HG03108 (cell line): Measurements from ENCODE around the gene RAI1.

Experiments used
- ATAC-seq: cut with Tn5 transposase; IDR thresholded peaks from one replicate; pipeline ENCODE4 v1.9.1; 2021; ENCODE audit warnings: moderate library complexity; ENCODE audit not compliant: unreplicated experiment

RAI1 gene

DNA sequence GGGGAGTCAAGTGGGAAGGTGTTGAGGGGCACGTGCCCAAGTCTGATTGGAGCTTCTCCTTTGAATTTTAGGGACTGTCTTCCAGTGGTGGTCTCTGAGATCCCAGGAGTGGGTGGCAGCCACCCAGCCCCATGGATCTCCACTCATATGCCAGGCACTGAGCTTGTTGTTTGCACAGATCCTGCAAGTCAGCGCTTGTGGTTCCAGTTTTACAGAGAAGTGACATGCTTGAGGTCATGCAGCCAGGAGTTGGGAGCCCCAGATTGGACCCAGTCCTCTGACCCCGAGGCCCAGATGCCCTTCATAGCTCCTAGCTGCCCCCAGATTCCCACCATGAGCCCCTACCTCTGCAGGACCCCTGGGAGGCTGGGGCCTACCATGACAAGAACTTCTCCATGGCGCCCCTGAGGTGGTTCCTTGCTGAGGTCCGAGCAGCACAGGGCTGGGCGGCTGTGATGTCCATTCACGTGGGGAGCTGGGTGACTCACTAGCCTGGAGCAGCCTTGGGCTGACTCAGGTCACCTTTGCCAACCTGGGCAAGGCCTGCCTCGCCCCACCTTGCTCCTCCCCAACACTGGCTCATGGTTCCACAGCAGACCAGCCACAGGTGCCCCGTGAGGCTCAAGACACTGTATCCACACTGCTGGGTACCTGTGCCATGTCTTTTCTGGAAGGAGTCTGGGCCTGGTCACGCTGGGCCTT, 47.4 kb downstream of the RAI1 start:
- no peak for ATAC-seq

DNA sequence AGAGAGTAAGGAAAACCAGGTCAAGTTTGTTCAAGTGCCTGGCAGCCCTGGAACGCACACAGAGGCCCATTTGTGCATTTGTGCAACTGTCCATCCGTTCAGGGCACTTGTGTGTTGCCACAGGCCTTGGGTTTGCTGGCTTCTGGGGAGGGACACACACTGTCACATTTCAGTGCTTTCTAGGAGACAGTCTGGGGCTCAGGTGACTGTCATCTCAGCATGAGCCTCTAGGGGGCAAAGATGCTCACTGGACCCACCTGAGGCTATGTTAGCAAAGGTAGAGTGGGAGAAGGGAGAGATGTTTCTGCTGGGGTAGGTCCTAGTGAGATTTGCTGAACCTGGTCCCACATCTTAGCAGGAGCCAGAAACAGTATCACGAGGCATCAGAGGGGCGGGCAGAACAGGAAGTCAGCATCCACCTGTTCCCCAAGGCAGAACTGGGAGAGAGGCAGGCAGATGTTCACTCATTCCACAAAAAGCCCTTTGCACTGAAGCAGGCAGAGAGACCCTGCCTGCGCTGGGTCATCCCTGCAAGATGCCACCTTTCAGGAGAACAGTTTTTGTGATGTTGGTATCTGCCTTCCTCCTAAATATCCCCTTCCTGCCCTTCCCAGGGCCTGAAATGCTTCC, 48.5 kb downstream of the RAI1 start:
- no peak for ATAC-seq

DNA sequence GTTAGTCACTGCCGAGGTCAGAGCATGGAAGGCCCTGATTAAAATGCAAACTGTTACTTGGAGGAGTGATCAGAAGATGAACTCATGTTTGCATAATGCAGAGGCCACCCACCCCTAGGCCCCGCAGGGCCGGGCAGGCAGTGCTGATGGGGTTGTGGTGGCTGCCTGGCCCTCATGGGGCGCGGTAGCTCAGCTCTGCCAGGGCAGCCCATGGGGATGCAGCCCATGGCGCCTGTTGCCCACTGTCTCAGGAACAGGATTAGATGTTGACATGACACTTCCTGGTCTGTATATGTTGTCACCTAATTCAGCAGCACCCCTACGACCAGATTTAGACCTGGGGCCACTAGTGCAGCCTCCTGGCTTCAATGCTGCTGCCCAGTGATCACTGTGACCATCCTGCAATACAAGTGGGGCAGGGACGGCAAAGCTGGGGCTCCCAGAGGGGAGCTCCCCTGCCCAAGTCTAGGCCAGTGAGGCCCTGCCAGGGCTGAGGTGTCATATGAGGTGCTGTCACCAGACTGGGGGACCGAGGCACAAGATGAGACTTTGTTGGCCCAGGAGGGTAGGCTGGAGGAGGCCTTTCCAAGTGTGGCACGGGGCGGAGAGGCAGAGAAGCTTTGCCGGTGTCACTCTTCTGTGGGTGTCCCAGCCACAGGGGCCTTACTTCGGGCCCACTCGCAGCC, 49.1 kb downstream of the RAI1 start:
- ATAC-seq, result no peak

DNA sequence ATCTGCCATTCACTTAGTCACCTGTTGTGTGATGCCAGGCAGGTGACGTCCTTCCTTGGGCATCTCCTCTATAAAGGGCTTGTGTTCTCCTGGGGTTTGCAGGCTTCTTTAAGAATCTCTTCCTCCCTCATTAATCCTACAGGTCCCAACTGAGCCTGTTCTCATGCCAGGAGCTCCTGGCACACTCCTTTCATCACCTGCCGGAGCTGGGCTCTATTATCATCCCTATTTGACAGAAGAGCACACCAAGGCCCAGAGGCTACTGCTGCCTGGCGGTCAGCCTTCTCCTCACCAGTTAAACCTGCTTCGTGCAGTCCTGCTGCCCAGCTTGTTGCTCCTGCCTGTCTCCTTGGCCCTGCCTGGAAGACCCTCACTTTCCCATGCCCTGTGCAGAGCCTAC, 51.2 kb downstream of the RAI1 start:
- no peak for ATAC-seq

DNA sequence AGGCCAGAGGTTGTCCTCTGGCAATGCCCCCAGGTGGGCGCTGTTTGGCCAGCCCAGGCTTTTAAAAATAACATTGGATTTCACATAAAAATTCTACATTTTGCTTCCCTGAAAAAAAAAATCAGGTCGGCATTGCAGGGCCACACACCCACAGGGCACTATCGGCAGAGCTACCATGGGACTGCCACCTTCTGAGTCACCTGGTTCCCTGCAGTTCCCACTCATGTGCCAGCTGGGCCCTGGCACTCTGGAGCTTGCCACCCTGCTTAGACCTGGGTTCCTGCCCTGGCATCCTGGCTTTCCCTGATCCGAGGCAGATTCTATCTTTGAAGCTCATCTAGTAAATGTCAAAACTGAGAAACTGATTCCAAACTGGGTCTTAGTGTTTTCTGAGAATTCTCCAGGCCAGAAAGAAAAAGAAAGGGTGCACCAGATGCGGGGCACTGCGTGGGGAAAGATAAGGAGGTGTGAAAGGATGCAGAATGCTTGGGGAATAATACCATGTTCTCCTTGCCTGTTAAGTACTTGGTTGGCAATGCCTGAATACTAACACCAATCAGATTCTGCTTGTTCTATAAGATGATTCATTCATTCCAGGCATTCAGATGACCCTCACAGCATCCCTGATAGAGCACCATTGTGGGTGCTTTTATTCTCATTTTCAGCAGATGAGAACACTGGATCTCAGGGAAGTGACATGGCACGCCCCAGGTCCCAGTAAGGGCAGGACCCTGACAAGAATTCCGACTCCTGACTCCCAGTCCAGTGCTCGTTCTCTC, 51.8 kb downstream of the RAI1 start:
- no peak for ATAC-seq

DNA sequence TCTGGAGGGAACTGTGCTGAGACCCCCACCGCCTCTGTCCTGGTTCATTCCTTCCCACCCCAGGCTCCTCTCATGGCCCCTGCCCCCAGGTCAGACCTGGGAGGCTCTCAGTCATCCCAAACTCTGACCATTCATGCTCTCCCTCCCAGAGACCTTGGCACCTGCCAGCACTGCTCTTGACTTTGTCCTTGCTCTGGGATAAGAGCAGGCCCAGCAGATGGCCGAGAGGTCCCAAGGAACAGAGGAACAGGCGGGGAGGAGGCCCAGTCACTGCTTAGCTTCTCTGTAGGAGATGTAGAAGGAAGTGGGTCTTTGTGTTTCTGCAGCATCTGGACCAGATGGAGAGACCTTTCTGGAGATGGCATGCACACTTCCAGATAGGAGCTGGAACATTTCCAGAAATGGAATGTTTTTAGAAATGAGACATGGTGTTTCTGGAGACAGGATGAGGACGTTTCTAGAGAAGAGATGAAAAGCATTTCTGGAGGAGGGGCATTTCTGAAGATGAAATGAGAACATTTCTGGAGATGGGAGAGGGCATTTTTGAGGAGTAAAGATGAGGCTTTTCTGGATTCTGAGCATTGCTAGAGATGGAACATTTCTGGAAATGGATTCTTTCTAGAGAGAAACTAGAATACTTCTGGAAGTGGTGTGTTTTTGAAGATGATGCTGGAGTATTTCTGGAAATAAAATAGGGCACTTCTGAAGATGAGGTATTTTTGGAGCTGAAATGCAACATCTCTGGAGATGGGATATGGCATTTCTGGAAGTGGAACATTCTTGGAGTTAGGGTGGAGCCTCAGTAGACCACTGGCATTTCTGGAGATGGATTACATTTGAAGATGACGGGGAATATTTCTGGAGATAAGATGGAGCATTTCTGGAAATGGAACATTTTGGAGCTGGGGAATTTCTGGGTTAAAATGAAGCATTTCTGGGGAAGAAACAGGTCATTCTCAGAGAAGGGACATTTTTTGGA, 55.2 kb downstream of the RAI1 start:
- ATAC-seq, result no peak

DNA sequence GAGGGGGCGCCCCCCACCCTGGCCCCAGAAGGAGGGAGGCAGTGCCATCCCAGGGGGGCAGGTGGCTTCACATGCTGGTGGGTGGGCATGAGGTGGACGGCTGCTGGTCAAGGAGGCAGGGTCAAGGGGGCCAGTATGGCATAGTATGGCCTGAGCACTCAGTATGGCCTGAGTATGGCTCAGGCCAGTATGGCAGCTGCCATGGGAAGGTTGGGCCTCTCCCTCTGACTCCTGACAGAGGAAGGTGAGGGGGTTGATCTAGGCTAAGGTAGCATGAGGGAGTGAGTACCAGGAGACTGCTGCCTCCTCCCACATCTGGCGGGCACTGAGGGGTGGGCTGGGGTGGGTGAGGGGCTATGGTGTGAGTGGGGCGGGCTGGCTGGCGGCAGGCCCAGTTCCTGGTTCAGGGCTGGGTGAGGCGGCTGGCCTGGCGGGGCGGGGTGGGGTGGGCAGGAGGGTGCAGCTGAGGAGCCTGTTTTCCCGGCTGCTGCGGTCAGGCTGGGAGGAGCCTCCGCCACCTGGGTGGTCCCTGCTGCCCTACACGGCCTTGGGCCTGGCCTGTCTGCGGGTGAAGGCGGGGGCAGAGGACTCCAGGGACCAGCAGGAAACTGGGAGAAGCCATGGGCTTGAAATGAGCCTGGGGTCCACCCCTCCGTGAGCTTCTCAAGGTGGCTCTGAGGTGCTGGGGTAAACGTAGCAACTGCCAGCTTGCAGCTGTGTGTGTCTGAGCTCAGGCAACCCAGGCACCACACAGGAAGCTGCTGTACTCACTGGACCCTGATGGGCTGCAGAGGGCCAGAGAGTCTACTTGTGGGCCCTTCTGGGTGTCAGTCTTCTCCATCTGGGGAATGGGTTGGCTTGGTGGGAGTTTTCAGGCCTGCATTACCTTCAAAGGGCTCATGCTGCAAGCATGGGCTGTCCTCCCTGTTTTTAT, 57.0 kb downstream of the RAI1 start:
- ATAC-seq, result no peak

DNA sequence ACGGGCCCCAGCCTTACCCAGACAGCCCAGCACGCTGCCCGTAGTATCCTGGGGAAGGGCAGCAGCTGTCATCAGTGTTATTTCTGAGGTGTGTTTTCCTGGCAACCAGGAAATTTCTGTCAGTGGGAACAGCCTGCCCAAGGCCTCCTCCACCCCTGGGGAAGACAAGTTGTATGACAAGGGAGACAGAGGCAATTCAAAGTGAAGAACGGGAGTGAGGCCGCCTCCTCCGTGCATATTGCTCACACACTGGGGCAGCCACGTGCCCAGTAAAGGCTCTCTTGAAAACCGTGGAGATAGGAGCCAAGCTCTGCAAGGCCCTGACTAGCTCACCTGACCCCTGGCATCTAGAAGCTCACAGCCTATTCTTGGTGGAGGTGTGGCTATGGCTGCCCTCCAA, 57.6 kb downstream of the RAI1 start:
- no peak for ATAC-seq

DNA sequence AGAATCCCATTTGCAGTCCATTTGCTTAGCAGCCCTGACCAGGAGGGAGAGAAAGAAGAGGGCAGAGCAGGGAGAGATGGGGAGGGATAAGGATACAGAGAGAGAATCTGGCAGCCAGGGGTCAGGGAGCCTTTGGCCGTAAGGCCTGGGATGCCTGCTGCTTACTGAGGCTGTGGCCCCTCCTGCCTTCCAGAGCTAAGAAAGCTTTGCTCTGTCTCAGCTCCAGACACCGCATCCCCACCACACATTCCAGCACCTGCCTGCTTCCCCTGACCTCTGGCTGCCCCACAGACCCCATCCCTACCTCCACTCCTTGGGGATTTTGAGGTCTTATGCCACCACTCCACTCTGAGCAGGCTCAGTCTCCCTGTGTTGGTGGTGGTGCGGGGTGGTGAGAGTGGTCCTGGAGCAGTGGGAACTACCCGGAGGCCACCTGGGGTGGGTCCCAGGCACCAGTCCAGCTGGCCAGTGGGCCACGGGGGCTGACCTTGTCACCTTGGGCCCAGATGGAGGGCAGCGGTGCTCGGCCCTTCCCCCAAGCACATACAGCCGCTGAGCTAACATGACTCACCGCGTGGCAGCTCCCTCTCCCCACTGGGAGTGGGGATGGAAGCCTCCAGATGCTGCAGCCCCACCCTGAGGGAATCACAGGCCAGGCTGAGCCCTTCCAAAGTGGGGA, 58.3 kb downstream of the RAI1 start:
- ATAC-seq, result no peak

DNA sequence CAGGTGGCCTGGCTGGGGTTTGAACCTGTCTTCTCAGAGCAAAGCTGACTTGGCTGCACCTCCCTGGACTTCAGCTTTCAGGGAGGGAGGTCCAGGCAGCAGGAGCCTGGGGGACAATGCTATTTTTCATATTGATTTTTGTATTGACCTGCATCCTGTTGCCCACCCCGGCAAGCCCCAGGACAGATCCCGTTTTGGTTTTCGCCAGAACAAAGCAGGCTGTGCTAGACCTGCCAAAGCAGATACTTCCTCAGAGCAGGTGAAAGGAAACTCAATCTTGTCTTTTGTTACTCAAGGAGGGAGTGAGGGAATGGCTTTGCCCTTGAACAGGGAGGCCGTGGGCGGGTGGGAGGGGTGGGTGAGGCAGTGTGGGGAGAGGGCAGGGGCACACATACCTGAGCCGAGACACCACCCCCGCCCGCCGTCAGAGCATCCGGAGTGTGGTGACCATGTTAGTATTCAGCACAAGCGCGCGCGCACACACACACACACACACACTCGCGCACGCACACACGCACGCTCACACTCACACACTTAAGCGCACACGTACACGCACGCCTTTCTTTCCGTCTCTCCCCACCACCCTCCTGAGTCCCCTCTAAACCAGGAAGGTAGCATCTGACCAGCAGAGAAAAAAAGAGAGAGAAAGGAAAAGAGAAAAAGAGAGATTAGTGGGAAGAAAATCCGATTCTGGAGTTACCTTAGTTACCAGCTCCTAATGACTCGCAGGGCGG, 59.5 kb downstream of the RAI1 start:
- no peak for ATAC-seq

DNA sequence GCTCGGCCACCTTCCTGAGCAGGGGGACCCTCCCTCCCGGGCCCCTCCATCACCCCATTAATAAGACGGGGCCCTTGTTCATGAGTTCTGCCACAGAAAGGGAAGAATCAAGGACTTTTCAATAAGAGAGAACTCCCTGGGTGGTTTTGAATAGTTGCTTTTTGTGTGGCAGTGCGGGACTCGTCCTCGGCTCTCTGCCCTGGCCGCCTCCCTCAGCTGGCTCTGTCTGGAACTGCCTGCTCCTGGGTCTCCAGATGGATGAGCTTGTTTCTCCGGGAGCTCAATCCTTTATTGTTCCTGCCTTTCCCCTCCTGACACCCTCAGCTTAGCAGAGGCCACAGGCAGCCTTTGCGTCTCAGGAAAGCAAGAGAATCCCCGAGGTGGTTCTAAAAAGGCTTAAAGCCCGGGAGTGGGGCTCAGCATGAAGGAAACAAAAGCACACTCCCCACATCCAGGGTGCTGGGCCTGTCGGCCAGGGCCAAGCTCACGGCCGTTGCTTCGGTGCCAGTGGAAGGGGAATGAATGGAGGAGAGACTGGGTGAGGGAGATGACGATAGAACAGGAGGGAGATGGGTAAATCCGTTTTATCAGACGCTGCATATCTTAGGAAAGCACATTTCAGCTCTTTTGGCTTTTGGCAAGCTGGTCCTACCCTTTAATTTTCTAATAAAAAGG, 60.2 kb downstream of the RAI1 start:
- ATAC-seq, result no peak

DNA sequence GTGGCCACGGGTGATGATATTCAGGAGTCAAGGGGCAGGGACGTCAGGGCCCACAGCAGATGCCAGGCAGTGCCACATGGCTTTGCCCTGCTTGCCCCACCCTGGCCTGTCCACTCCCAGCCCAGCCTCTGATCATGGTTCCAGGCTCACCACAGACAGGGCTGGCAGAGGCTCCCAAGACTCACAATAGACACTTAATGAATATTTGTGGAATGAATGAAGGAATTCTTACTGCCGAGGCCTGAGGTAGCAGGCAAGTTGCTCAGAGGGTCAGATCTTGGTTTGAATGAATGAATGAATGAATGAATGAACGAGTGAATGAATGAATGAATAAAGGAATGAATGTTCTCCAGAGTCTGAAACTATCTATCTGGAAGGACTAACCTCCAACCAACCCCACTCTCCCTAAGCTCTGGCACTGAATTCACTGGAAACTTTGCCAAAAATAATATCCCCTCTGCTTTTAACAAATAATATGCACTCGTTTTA, 60.9 kb downstream of the RAI1 start:
- no peak for ATAC-seq

DNA sequence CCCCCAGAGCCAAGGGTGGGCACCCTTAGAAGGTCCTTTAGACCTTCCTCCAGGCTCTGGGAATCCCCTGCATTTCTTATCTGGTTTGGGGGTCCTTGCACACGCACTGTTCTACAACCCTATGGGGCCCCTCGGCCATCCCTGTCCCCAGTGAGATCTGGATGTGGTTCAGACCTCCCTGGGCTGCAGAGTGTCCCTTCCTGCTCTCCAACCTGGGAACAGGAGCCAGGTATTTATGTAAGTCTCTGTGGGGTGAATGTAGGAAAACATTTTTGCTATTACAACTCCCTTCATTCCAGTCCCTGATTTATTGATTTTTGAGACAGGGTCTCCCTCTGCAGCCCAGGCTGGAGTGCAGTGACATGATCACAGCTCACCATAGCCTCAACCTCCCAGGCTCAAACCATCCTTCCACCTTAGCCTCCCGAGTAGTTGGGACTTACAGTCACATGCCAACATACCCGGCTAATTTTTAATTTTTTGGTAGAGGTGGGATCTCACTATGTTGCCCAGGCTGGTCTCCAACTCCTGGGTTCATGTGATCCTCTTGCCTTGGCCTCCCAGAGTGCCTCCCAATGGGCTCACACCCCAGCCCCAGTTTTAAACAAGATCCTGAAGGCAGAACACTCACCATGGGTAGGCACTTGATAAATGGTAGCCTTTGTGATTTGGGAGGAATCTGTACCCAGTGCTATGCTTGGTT, 61.6 kb downstream of the RAI1 start:
- no peak for ATAC-seq

DNA sequence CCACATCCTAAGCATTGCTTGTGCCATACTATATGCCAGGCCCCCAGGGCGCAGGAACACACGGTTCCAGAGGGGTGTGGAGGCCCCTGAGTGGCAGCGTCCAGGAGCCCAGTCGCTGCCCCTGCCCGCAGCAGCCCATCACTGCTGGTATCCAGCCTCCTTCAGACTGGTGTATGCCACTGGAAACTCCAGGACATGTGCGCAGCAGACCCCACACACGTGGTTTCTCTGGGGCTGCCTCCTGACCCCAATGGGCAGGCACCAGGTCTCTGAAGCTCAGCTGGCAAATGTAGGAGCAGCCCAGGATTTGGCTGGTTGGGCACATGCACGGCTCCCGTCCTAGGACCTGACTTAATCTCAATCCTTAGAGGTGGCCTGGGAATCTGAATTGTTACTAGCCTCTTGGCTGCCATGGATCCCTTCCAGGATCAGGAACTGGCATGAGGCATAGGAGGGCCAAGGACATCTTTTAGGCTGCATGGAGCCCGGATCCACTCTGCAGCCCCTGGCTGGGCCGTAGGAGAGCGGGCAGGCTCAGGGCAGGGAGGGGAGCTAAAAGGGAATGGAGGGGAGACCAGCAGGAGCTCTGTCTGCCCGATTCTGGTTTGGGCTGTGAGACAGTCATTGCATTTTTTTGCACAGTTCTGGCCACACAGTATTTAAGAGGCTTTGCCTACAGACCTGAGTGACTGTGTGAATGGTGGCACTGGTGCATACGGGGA, 62.3 kb downstream of the RAI1 start:
- ATAC-seq, result no peak

DNA sequence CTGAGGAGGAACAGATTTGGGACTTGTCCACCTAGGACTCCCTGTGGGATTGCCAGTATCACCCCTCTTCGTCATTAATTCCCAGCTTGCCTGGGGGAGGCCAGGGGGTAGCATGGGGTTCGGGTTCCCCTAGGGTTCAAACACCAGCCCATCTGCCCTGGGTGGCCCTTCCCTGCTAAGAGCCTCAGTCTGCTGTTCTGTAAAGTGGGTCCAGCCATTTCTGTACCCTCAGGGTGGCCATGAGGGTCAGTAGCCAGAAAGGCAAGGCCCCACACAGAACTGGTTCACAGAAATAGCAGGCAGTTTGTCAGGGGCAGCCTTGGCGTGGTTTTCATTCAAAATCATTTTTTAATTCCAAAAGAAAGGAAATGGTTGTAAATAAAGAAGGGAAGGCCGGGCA, 62.9 kb downstream of the RAI1 start:
- no peak for ATAC-seq
